RCC 7860 (cell line): ENCODE measurements around the gene BIRC2.
A peak's percentile ranks its signal among the peaks of the same experiment; 100 is the strongest.

ENCODE experiments used
- DNase-seq: peaks from one replicate; pipeline ENCODE4 v3.0.0-alpha.2; 2015; ENCODE audit warnings: low spot score
- FAIRE-seq: peaks from 2 replicates; lab custom pipeline; 2012; peaks lifted over from hg19 to GRCh38; lab: Jason Lieb, UNC

BIRC2 gene

GRCh38 chr11:102399189-102399588 lies 52.2 kb downstream of the BIRC2 start:
- FAIRE-seq (no peak), DNase-seq (peak; percentile 14)

GRCh38 chr11:102400603-102401002 lies 53.6 kb downstream of the BIRC2 start:
- DNase-seq: no peak
- FAIRE-seq: no peak

GRCh38 chr11:102401905-102402304 lies 54.9 kb downstream of the BIRC2 start:
- FAIRE-seq (no peak), DNase-seq (no peak)

GRCh38 chr11:102402548-102402947 lies 55.5 kb downstream of the BIRC2 start:
- no peak for FAIRE-seq
- DNase-seq: no peak

- FAIRE-seq: no peak
- no peak for DNase-seq
Measured at GRCh38 chr11:102405501-102405900, 58.5 kb downstream of the BIRC2 start.

GRCh38 chr11:102406099-102406498 lies 59.1 kb downstream of the BIRC2 start:
- FAIRE-seq (no peak), DNase-seq (no peak)

- DNase-seq: no peak
- no peak for FAIRE-seq
Measured at GRCh38 chr11:102407901-102408300, 60.9 kb downstream of the BIRC2 start.

GRCh38 chr11:102408339-102408738 lies 61.3 kb downstream of the BIRC2 start:
- FAIRE-seq (no peak), DNase-seq (no peak)

GRCh38 chr11:102410382-102410784 lies 63.4 kb downstream of the BIRC2 start:
- DNase-seq (no peak), FAIRE-seq (no peak)

GRCh38 chr11:102411142-102411541 lies 64.1 kb downstream of the BIRC2 start:
- DNase-seq (no peak), FAIRE-seq (no peak)

GRCh38 chr11:102413497-102413896 lies 66.5 kb downstream of the BIRC2 start:
- no peak for FAIRE-seq
- no peak for DNase-seq

GRCh38 chr11:102414559-102414958 lies 67.5 kb downstream of the BIRC2 start:
- no peak for FAIRE-seq

GRCh38 chr11:102415304-102415916 lies 68.4 kb downstream of the BIRC2 start:
- DNase-seq: no peak
- FAIRE-seq: no peak

More at GRCh38 chr11:102414559-102414958, 67.5 kb downstream of the BIRC2 start:
- DNase-seq: no peak

- no peak for FAIRE-seq
- no peak for DNase-seq
Measured at GRCh38 chr11:102416976-102417375, 70.0 kb downstream of the BIRC2 start.

GRCh38 chr11:102419181-102419580 lies 72.2 kb downstream of the BIRC2 start:
- DNase-seq (no peak), FAIRE-seq (no peak)

GRCh38 chr11:102420547-102420946 lies 73.5 kb downstream of the BIRC2 start:
- peak; percentile 28 for FAIRE-seq

GRCh38 chr11:102421261-102421660 lies 74.2 kb downstream of the BIRC2 start:
- DNase-seq: no peak
- no peak for FAIRE-seq

More at GRCh38 chr11:102420547-102420946, 73.5 kb downstream of the BIRC2 start:
- peak; percentile 48 for DNase-seq

- FAIRE-seq (no peak), DNase-seq (no peak)
Measured at GRCh38 chr11:102422817-102423712, 76.1 kb downstream of the BIRC2 start.

- DNase-seq: no peak
- FAIRE-seq: no peak
Measured at GRCh38 chr11:102423936-102424335, 76.9 kb downstream of the BIRC2 start.

- FAIRE-seq: no peak
- no peak for DNase-seq
Measured at GRCh38 chr11:102426000-102426399, 79.0 kb downstream of the BIRC2 start.

GRCh38 chr11:102426570-102426969 lies 79.6 kb downstream of the BIRC2 start:
- FAIRE-seq (no peak), DNase-seq (no peak)

- FAIRE-seq (no peak), DNase-seq (no peak)
Measured at GRCh38 chr11:102427068-102427467, 80.1 kb downstream of the BIRC2 start.
